Skeletal muscle cell (primary cell): Measurements from ENCODE around the gene PCDHA3.
"Not testable (repeated sequence)": the region's sequence is repeated elsewhere in the genome, so short reads cannot be mapped to it uniquely, and the experiment has no call there.

Source experiments
- DNase-seq: peaks from one replicate; pipeline ENCODE4 v3.0.0-alpha.2; 2010; ENCODE audit warnings: low read depth
- H3K4me3 ChIP-seq: 2 replicates; pipeline ENCODE4 v1.5.1; 2011; ENCODE audit warnings: low read depth, mild to moderate bottlenecking, control low read depth, low read length, moderate library complexity

The PCDHA3 gene

GRCh38 chr5:140800816-140801493 lies at the start of gene PCDHA3:
Gene PCDHA3 (plus strand): TSS chr5:140801057.
- H3K4me3 ChIP-seq: peak within 1 kb of the TSS; percentile 26
- no peak for DNase-seq

GRCh38 chr5:140753561-140753960 lies 47.3 kb upstream of the PCDHA3 start:
- H3K4me3 ChIP-seq: no peak overlapping the region
- DNase-seq: no peak

GRCh38 chr5:140764177-140764973 lies 36.5 kb upstream of the PCDHA3 start:
- DNase-seq: no peak
- H3K4me3 ChIP-seq: no peak overlapping the region

GRCh38 chr5:140767444-140767843 lies 33.4 kb upstream of the PCDHA3 start:
- DNase-seq: no peak
- H3K4me3 ChIP-seq: no peak overlapping the region

- no peak for DNase-seq
Measured at GRCh38 chr5:140780512-140780911, 20.3 kb upstream of the PCDHA3 start.

GRCh38 chr5:140785905-140786686 lies 14.8 kb upstream of the PCDHA3 start, which contains the start of gene PCDHA1:
Gene PCDHA1 (plus strand): TSS chr5:140786140.
- no peak within 1 kb of the TSS for H3K4me3 ChIP-seq
- DNase-seq: no peak

More at GRCh38 chr5:140780512-140780911, 20.3 kb upstream of the PCDHA3 start:
- H3K4me3 ChIP-seq: no peak overlapping the region

- not testable (repeated sequence) for H3K4me3 ChIP-seq, DNase-seq
Measured at GRCh38 chr5:140787422-140787821, 13.4 kb upstream of the PCDHA3 start.

- not testable (repeated sequence) for DNase-seq
Measured at GRCh38 chr5:140787849-140788504, 12.9 kb upstream of the PCDHA3 start.

GRCh38 chr5:140791089-140791488 lies 9.8 kb upstream of the PCDHA3 start:
- no peak for DNase-seq
- no peak overlapping the region for H3K4me3 ChIP-seq

More at GRCh38 chr5:140787849-140788504, 12.9 kb upstream of the PCDHA3 start:
- H3K4me3 ChIP-seq: not testable (repeated sequence)

GRCh38 chr5:140794595-140795258 lies 6.1 kb upstream of the PCDHA3 start, which contains the start of gene PCDHA2:
Gene PCDHA2 (plus strand): TSS chr5:140794852.
- no peak within 1 kb of the TSS for H3K4me3 ChIP-seq
- no peak for DNase-seq

- DNase-seq: no peak
- H3K4me3 ChIP-seq: no peak overlapping the region
Measured at GRCh38 chr5:140795259-140795641, 5.6 kb upstream of the PCDHA3 start.

- DNase-seq, H3K4me3 ChIP-seq: not testable (repeated sequence)
Measured at GRCh38 chr5:140796072-140796717, 4.7 kb upstream of the PCDHA3 start.

- no peak overlapping the region for H3K4me3 ChIP-seq
- no peak for DNase-seq
Measured at GRCh38 chr5:140796718-140797095, 4.2 kb upstream of the PCDHA3 start.

- no peak for DNase-seq
Measured at GRCh38 chr5:140801494-140801841, 611 bp downstream of the PCDHA3 start.

GRCh38 chr5:140802381-140802780 lies 1.5 kb downstream of the PCDHA3 start:
- DNase-seq, H3K4me3 ChIP-seq: not testable (repeated sequence)

More at GRCh38 chr5:140801494-140801841, 611 bp downstream of the PCDHA3 start:
- peak overlapping the region; percentile 26 for H3K4me3 ChIP-seq

- DNase-seq: no peak
- no peak overlapping the region for H3K4me3 ChIP-seq
Measured at GRCh38 chr5:140802781-140803271, 2.0 kb downstream of the PCDHA3 start.

- peak within 1 kb of the TSS; percentile 26 for H3K4me3 ChIP-seq
- no peak for DNase-seq
Measured at GRCh38 chr5:140806834-140807775, 6.2 kb downstream of the PCDHA3 start, which contains the start of gene PCDHA4. Gene PCDHA4 (plus strand): TSS chr5:140807068.
